22Rv1 (cell line): ENCODE results near the gene OPALIN.

Experiments used
- CTCF ChIP-seq: fragments of 450-650 bp; IDR thresholded peaks from 2 replicates; pipeline ENCODE4 v1.5.1; 2017; ENCODE audit warnings: mild to moderate bottlenecking
- ZFX ChIP-seq: fragments of 450-650 bp; IDR thresholded peaks from 2 replicates; pipeline ENCODE4 v1.6.1; 2017; ENCODE audit warnings: antibody characterized with exemption, borderline replicate concordance

GRCh38 chr10:96352582-96352981 lies 6.2 kb downstream of the OPALIN start:
- TF ChIP-seq CTCF (no peak), ZFX (no peak)
